Mucosa of descending colon (tissue), 3 donors: ENCODE measurements around the gene CSNK1G2. TPM values are rescaled to one million over a fixed set of nuclear protein-coding genes. Genes with fewer than 3 reads are reported as not detected.

Source experiments
- ATAC-seq: fragments of 200-7000 bp; cut with Tn5 transposase; one replicate; pipeline ENCODE4 v1.9.1; 2020; ENCODE audit warnings: mild to moderate bottlenecking, moderate library complexity
- DNase-seq, 3 donors: peaks; one replicate each; pipeline ENCODE4 v3.0.0-alpha.2; 2020
- H3K36me3 ChIP-seq: fragments of 200-600 bp; one replicate; pipeline ENCODE4 v1.8.0; 2021; ENCODE audit warnings: low read depth, mild to moderate bottlenecking
- H3K4me1 ChIP-seq: fragments of 200-600 bp; one replicate; pipeline ENCODE4 v1.8.0; 2021; ENCODE audit warnings: low read depth, mild to moderate bottlenecking
- H3K4me3 ChIP-seq: fragments of 200-600 bp; one replicate; pipeline ENCODE4 v1.8.0; 2021; ENCODE audit warnings: mild to moderate bottlenecking
- H3K9me3 ChIP-seq: fragments of 200-600 bp; one replicate; pipeline ENCODE4 v1.8.0; 2021; ENCODE audit warnings: mild to moderate bottlenecking
- CTCF ChIP-seq: fragments of 200-600 bp; IDR thresholded peaks from one replicate; pipeline ENCODE4 v1.8.0; 2022; ENCODE audit warnings: antibody characterized with exemption, mild to moderate bottlenecking
- intact Hi-C, 2 donors: fragments of 100-400 bp; cut with DNase I in 1 of 2; cut with micrococcal nuclease in 1 of 2; formaldehyde crosslinking; loops; one replicate each; pipeline versions ENCODE4 v1.11.0 to v1.11.1; 2022; cut with DNase I, micrococcal nuclease
- total RNA-seq, 3 donors: library from RNA; stranded (reverse); fragmentation: NEBNext Ultra II Directional in 2 of 3; extraction: Animal tissue kit (Norgen Biotek cat#: 25700) in 2 of 3; gene quantifications; one replicate each; pipeline versions ENCODE4 v1.2.1 to v1.2.4, GENCODE V29; 2021 to 2023
- donor health status: DM: no; HTN: no; CAD: no; lungs with moderate emphysema.
- donor health status: DM: no; HTN: no; CAD: no.
- donor health status: DM: no; HTN: yes; CAD: no.

Gene CSNK1G2
- total RNA-seq, 3 donors from 2014 or later = 51.8 to 58.6 (median 56.7) TPM

GRCh38 chr19:1924320-1924961 lies 16.5 kb upstream of the CSNK1G2 start:
- no peak for TF ChIP-seq CTCF
- H3K4me1 ChIP-seq = peaks cover 5% of the 10 kb centered on the region
- DNase-seq (no peak), ATAC-seq (no peak)
- H3K36me3 ChIP-seq = peaks cover 4% of the 10 kb centered on the region
- no peak overlapping the region for H3K4me3 ChIP-seq
- intact Hi-C loops = loop anchor here in 1 of 2 donors (10.0 kb wide), 1 partner anchor 150 kb away; no protein-coding TSS in a partner anchor
- H3K9me3 ChIP-seq = no peaks in the 10 kb centered on the region

GRCh38 chr19:1925544-1925943 lies 15.4 kb upstream of the CSNK1G2 start:
- Histone ChIP-seq H3K4me1 (peaks cover 12% of the 10 kb centered on the region), H3K36me3 (peaks cover 4% of the 10 kb centered on the region), H3K4me3 (no peak overlapping the region), H3K9me3 (no peaks in the 10 kb centered on the region)
- ATAC-seq (no peak), DNase-seq (peak in 1 of 3 donors; percentile 54)
- TF ChIP-seq CTCF = no peak
- intact Hi-C loops = loop anchor here in 1 of 2 donors (10.0 kb wide), 1 partner anchor 149 kb away; no protein-coding TSS in a partner anchor

GRCh38 chr19:1929021-1929742 lies 11.8 kb upstream of the CSNK1G2 start:
- H3K9me3 ChIP-seq = no peaks in the 10 kb centered on the region
- peaks cover 12% of the 10 kb centered on the region for H3K4me1 ChIP-seq
- no peak overlapping the region for H3K4me3 ChIP-seq
- DNase-seq (peak; percentile 84 to 89 (median 88)), ATAC-seq (peak; percentile 96)
- peak; percentile 89 for TF ChIP-seq CTCF
- intact Hi-C loops = loop anchor here in 1 of 2 donors (10.0 kb wide), 1 partner anchor 146 kb away; no protein-coding TSS in a partner anchor
- no peaks in the 10 kb centered on the region for H3K36me3 ChIP-seq

- H3K4me3 ChIP-seq = no peak overlapping the region
- no peaks in the 10 kb centered on the region for H3K36me3 ChIP-seq
- no peaks in the 10 kb centered on the region for H3K9me3 ChIP-seq
- H3K4me1 ChIP-seq = peaks cover 12% of the 10 kb centered on the region
- no peak for ATAC-seq
- no peak for TF ChIP-seq CTCF
- intact Hi-C loops = no loop called here
- DNase-seq = no peak
Measured at GRCh38 chr19:1931445-1931844, 9.5 kb upstream of the CSNK1G2 start.

GRCh38 chr19:1932395-1932794 lies 8.6 kb upstream of the CSNK1G2 start:
- no peaks in the 10 kb centered on the region for H3K9me3 ChIP-seq
- intact Hi-C loops = no loop called here
- peaks cover 12% of the 10 kb centered on the region for H3K4me1 ChIP-seq
- no peak overlapping the region for H3K4me3 ChIP-seq
- no peak for DNase-seq
- no peak for ATAC-seq
- TF ChIP-seq CTCF = no peak
- no peaks in the 10 kb centered on the region for H3K36me3 ChIP-seq
